GM23248 (cell line): ENCODE measurements around the gene MXD1. TPM values are rescaled to one million over a fixed set of nuclear protein-coding genes. Genes with fewer than 3 reads are reported as not detected.

Experiments used
- DNase-seq: peaks from one replicate; pipeline ENCODE4 v3.0.0-alpha.2; 2015
- H2AFZ ChIP-seq: fragments of 200-600 bp; sonication (generic); 2 replicates; pipeline ENCODE4 v1.6.1; 2016; ENCODE audit warnings: antibody characterized with exemption
- H3F3A ChIP-seq: fragments of 200-600 bp; sonication (generic); 2 replicates; pipeline ENCODE4 v1.6.1; 2016; ENCODE audit warnings: mild to moderate bottlenecking, antibody characterized with exemption, mixed run types; ENCODE audit not compliant: insufficient read depth
- H3K27ac ChIP-seq: fragments of 200-600 bp; sonication (generic); 2 replicates; pipeline ENCODE4 v1.5.1; 2016; ENCODE audit warnings: mild to moderate bottlenecking
- H3K27me3 ChIP-seq: fragments of 200-600 bp; sonication (generic); replicated peaks from 2 replicates; pipeline ENCODE4 v1.6.1; 2016; ENCODE audit warnings: mild to moderate bottlenecking; ENCODE audit not compliant: insufficient read depth
- H3K36me3 ChIP-seq: fragments of 200-600 bp; sonication (generic); 2 replicates; pipeline ENCODE4 v1.6.1; 2016; ENCODE audit warnings: low read depth, mild to moderate bottlenecking
- H3K4me1 ChIP-seq: fragments of 200-600 bp; sonication (generic); 2 replicates; pipeline ENCODE4 v1.6.1; 2016; ENCODE audit warnings: mild to moderate bottlenecking; ENCODE audit not compliant: insufficient read depth
- H3K4me2 ChIP-seq: fragments of 200-600 bp; sonication (generic); one replicate; pipeline ENCODE4 v1.6.1; 2016; ENCODE audit warnings: mild to moderate bottlenecking; ENCODE audit not compliant: unreplicated experiment
- H3K4me3 ChIP-seq: fragments of 200-600 bp; sonication (generic); 2 replicates; pipeline ENCODE4 v1.5.1; 2016; ENCODE audit warnings: mild to moderate bottlenecking
- H3K79me2 ChIP-seq: fragments of 200-600 bp; sonication (generic); 2 replicates; pipeline ENCODE4 v1.6.1; 2016; ENCODE audit warnings: mild to moderate bottlenecking; ENCODE audit not compliant: insufficient read depth
- H3K9ac ChIP-seq: fragments of 200-600 bp; sonication (generic); 2 replicates; pipeline ENCODE4 v1.6.1; 2016; ENCODE audit warnings: mild to moderate bottlenecking
- H3K9me2 ChIP-seq: fragments of 200-600 bp; sonication (generic); 2 replicates; pipeline ENCODE4 v1.6.1; 2016; ENCODE audit warnings: mixed run types, mild to moderate bottlenecking, moderate library complexity; ENCODE audit not compliant: insufficient read depth
- H3K9me3 ChIP-seq: fragments of 200-600 bp; sonication (generic); one replicate; pipeline ENCODE4 v1.6.1; 2017; ENCODE audit warnings: low read depth
- H4K20me1 ChIP-seq: fragments of 200-600 bp; sonication (generic); 2 replicates; pipeline ENCODE4 v1.6.0; 2016; ENCODE audit not compliant: insufficient read depth
- EZH2 ChIP-seq: fragments of 200-600 bp; sonication (generic); IDR thresholded peaks from 2 replicates; pipeline ENCODE4 v1.6.1; 2018; ENCODE audit warnings: antibody characterized with exemption, mild to moderate bottlenecking; ENCODE audit not compliant: insufficient read depth, poor library complexity, severe bottlenecking
- EZH2phosphoT487 ChIP-seq: fragments of 200-600 bp; sonication (generic); IDR thresholded peaks from 2 replicates; pipeline ENCODE4 v1.6.1; 2018; ENCODE audit warnings: antibody characterized with exemption, moderate library complexity, mild to moderate bottlenecking, low read depth; ENCODE audit not compliant: insufficient read depth
- WGBS, 2 experiments: methylation state at CpG; one replicate each; pipeline ENCODE4 v1.1.6; 2015 to 2017; ENCODE audit warnings: low lambda C conversion rate in 2 of 2, low coverage in 1 of 2; ENCODE audit errors: missing lambda C conversion rate in 2 of 2; 5-methylcytosine and 5-hydroxymethylcytosine counted together
- in situ Hi-C: fragments of 300-500 bp; cut with MboI; formaldehyde crosslinking; loops from 2 replicates; pipeline ENCODE4 v1.15.0; 2020
- polyA plus RNA-seq: library from polyadenylated mRNA; unstranded; fragments of >200 nt; fragmentation: Nextera tagmentation; extraction: Ambion mirVana; gene quantifications from 2 replicates; pipeline ENCODE4 v1.2.1, GENCODE V29; 2016
- total RNA-seq: library from RNA; depleted of rRNA; stranded (reverse); fragments of >200 nt; shearing (Covaris generic); gene quantifications from 2 replicates; pipeline ENCODE4 v1.2.3, GENCODE V29; 2014

MXD1 gene
- total and polyA plus RNA-seq, 2 experiments from 2014 or later: 4.4 to 7.6 TPM

GRCh38 chr2:69935011-69935410, 20.1 kb downstream of the MXD1 start:
- H2AFZ ChIP-seq: peak overlapping the region; percentile 53; the same call in 1 of the 2 replicates
- peaks cover 25% of the 10 kb centered on the region for H3K36me3 ChIP-seq
- H3K9ac ChIP-seq: peak overlapping the region; percentile 79
- H3K27ac ChIP-seq: peak overlapping the region; percentile 94
- H3K27me3 ChIP-seq: no peaks in the 10 kb centered on the region
- TF ChIP-seq EZH2phosphoT487: no peak
- no peak for TF ChIP-seq EZH2
- peak overlapping the region; percentile 80 for H3K4me2 ChIP-seq
- peak overlapping the region; percentile 61 for H3K4me3 ChIP-seq
- peaks cover 3% of the 10 kb centered on the region; the same call in 1 of the 2 replicates for H3K79me2 ChIP-seq
- no peaks in the 10 kb centered on the region for H4K20me1 ChIP-seq
- no peak for DNase-seq
- H3K9me2 ChIP-seq: no peaks in the 10 kb centered on the region
- 98% methylated on average over 5 of the region's 5 CpGs for WGBS, 2 experiments
- no peaks in the 10 kb centered on the region for H3K9me3 ChIP-seq
- in situ Hi-C loops: no loop called here
- H3F3A ChIP-seq: peaks cover 42% of the 10 kb centered on the region
- peaks cover 36% of the 10 kb centered on the region for H3K4me1 ChIP-seq

- Histone ChIP-seq H3K4me3 (no peak overlapping the region), H3K9ac (no peak overlapping the region), H3K9me2 (no peaks in the 10 kb centered on the region), H3K4me1 (peaks cover 31% of the 10 kb centered on the region), H3K9me3 (no peaks in the 10 kb centered on the region), H2AFZ (no peak overlapping the region), H3K27ac (no peak overlapping the region), H3K79me2 (no peaks in the 10 kb centered on the region), H3K27me3 (no peaks in the 10 kb centered on the region), H3K4me2 (no peak overlapping the region), H4K20me1 (no peaks in the 10 kb centered on the region), H3F3A (peaks cover 33% of the 10 kb centered on the region), H3K36me3 (peaks cover 32% of the 10 kb centered on the region)
- no peak for DNase-seq
- 92 to 93% methylated on average over 11 of the region's 11 CpGs for WGBS, 2 experiments
- TF ChIP-seq EZH2 (no peak), EZH2phosphoT487 (no peak)
- in situ Hi-C loops: no loop called here
Observed at GRCh38 chr2:69936906-69937305, 22.0 kb downstream of the MXD1 start.

- in situ Hi-C loops: no loop called here
- Histone ChIP-seq H3K36me3 (peaks cover 39% of the 10 kb centered on the region), H3K27me3 (no peaks in the 10 kb centered on the region), H2AFZ (no peak overlapping the region), H3K9ac (no peak overlapping the region), H4K20me1 (no peaks in the 10 kb centered on the region), H3K4me1 (peaks cover 20% of the 10 kb centered on the region), H3F3A (peaks cover 27% of the 10 kb centered on the region), H3K27ac (no peak overlapping the region), H3K4me2 (no peak overlapping the region), H3K9me2 (no peaks in the 10 kb centered on the region), H3K9me3 (no peaks in the 10 kb centered on the region), H3K79me2 (no peaks in the 10 kb centered on the region), H3K4me3 (no peak overlapping the region)
- no peak for TF ChIP-seq EZH2phosphoT487
- no peak for TF ChIP-seq EZH2
- no peak for DNase-seq
- WGBS, 2 experiments: 97 to 98% methylated on average over 14 of the region's 14 CpGs
Observed at GRCh38 chr2:69937968-69938367, 23.1 kb downstream of the MXD1 start.

- Histone ChIP-seq H3K27ac (no peak overlapping the region), H2AFZ (no peak overlapping the region), H3K9me3 (no peaks in the 10 kb centered on the region), H3K4me1 (peaks cover 5% of the 10 kb centered on the region), H4K20me1 (no peaks in the 10 kb centered on the region), H3F3A (peaks cover 11% of the 10 kb centered on the region), H3K27me3 (no peaks in the 10 kb centered on the region), H3K9me2 (no peaks in the 10 kb centered on the region), H3K4me2 (no peak overlapping the region), H3K9ac (no peak overlapping the region), H3K79me2 (no peaks in the 10 kb centered on the region), H3K4me3 (no peak overlapping the region), H3K36me3 (peaks cover 39% of the 10 kb centered on the region)
- WGBS, 2 experiments: 79 to 81% methylated on average over 14 of the region's 14 CpGs
- in situ Hi-C loops: no loop called here
- no peak for DNase-seq
- TF ChIP-seq EZH2 (no peak), EZH2phosphoT487 (no peak)
Observed at GRCh38 chr2:69939722-69940121, 24.8 kb downstream of the MXD1 start.

GRCh38 chr2:69940691-69941090, 25.8 kb downstream of the MXD1 start:
- in situ Hi-C loops: no loop called here
- H3F3A ChIP-seq: peaks cover 1% of the 10 kb centered on the region; the same call in 1 of the 2 replicates
- TF ChIP-seq EZH2 (no peak), EZH2phosphoT487 (no peak)
- no peaks in the 10 kb centered on the region for H3K9me2 ChIP-seq
- H3K9ac ChIP-seq: no peak overlapping the region
- no peak overlapping the region for H3K4me2 ChIP-seq
- no peak overlapping the region for H3K27ac ChIP-seq
- H3K4me3 ChIP-seq: no peak overlapping the region
- H2AFZ ChIP-seq: no peak overlapping the region
- no peak for DNase-seq
- H3K4me1 ChIP-seq: peaks cover 1% of the 10 kb centered on the region; the same call in 1 of the 2 replicates
- no peaks in the 10 kb centered on the region for H3K27me3 ChIP-seq
- peaks cover 33% of the 10 kb centered on the region for H3K36me3 ChIP-seq
- no peaks in the 10 kb centered on the region for H3K79me2 ChIP-seq
- no peaks in the 10 kb centered on the region for H4K20me1 ChIP-seq
- 97 to 98% methylated on average over 8 of the region's 8 CpGs for WGBS, 2 experiments
- no peaks in the 10 kb centered on the region for H3K9me3 ChIP-seq
